Left renal pelvis (tissue), 4 donors: ENCODE data around the gene FNDC10. TPM values are rescaled to one million over a fixed set of nuclear protein-coding genes. Genes with fewer than 3 reads are reported as not detected.

Source experiments
- DNase-seq, 4 donors: peaks; one replicate each; pipeline ENCODE4 v3.0.0-alpha.2; 2013; ENCODE audit warnings: low read depth in 4 of 4, low spot score in 3 of 4
- polyA plus RNA-seq, 4 donors: library from polyadenylated mRNA; unstranded; fragments of 120-200 nt; gene quantifications; one replicate each; pipeline ENCODE4 v1.2.1, GENCODE V29; 2013; ENCODE audit not compliant: insufficient read length in 4 of 4

Gene FNDC10
- polyA plus RNA-seq, 4 donors = 2.5 to 3.9 (median 3.4) TPM

GRCh38 chr1:1551524-1552262 is 48.2 kb downstream of the FNDC10 start:
- no peak for DNase-seq

- no peak for DNase-seq
These were observed 49.1 kb downstream of the FNDC10 start for GRCh38 chr1:1550591-1551432.

GRCh38 chr1:1550087-1550486 is 49.8 kb downstream of the FNDC10 start:
- DNase-seq = no peak

GRCh38 chr1:1548591-1548990 is 51.3 kb downstream of the FNDC10 start:
- no peak for DNase-seq

Other genes with a start within 250 kb of the FNDC10 start
- 100 to 1,000 TPM; 133 to 208 (median 158) TPM for gene MXRA8, start 241.6 kb downstream of the FNDC10 start, polyA plus RNA-seq
- 10 to 100 TPM; 44.3 to 95.3 (median 56.8) TPM for gene AURKAIP1, start 224.9 kb downstream of the FNDC10 start, polyA plus RNA-seq
- 100 to 1,000 TPM; 205 to 377 (median 227) TPM for gene CCNL2, start 200.8 kb downstream of the FNDC10 start, polyA plus RNA-seq
- 100 to 1,000 TPM in 3 of 4 donors, 10 to 100 TPM in 1; 89.3 to 155 (median 113) TPM for gene MRPL20, start 192.8 kb downstream of the FNDC10 start, polyA plus RNA-seq
- 10 to 100 TPM in 1 of 4 donors, 1 to 10 TPM in 3; 1.6 to 23.4 (median 9.1) TPM for gene ANKRD65, start 178.9 kb downstream of the FNDC10 start, polyA plus RNA-seq
- gene VWA1, start 164.4 kb downstream of the FNDC10 start, polyA plus RNA-seq = 10 to 100 TPM; 20.7 to 79.4 (median 48.5) TPM
- 1 to 10 TPM in 3 of 4 donors, under 1 TPM in 1; 0.41 to 4.7 (median 1.9) TPM for gene ATAD3C, start 150.4 kb downstream of the FNDC10 start, polyA plus RNA-seq
- gene ATAD3B, start 128.4 kb downstream of the FNDC10 start, polyA plus RNA-seq = 10 to 100 TPM in 3 of 4 donors, 1 to 10 TPM in 1; 8.4 to 28.1 (median 14.2) TPM
- 10 to 100 TPM; 14.4 to 30.0 (median 19.2) TPM for gene ATAD3A, start 88.0 kb downstream of the FNDC10 start, polyA plus RNA-seq
- gene TMEM240, start 59.5 kb downstream of the FNDC10 start, polyA plus RNA-seq = 1 to 10 TPM; 3.4 to 9.7 (median 6.3) TPM
- 10 to 100 TPM; 77.9 to 93.4 (median 87.3) TPM for gene SSU72, start 25.3 kb downstream of the FNDC10 start, polyA plus RNA-seq
- gene MIB2, start 15.4 kb upstream of the FNDC10 start, polyA plus RNA-seq = 10 to 100 TPM; 26.1 to 84.8 (median 39.5) TPM
- 10 to 100 TPM; 16.5 to 52.1 (median 24.5) TPM for gene MMP23B, start 32.0 kb upstream of the FNDC10 start, polyA plus RNA-seq
- 10 to 100 TPM; 30.1 to 43.8 (median 39.9) TPM for gene CDK11B, start 58.9 kb upstream of the FNDC10 start, polyA plus RNA-seq
- 100 to 1,000 TPM in 1 of 4 donors, 10 to 100 TPM in 3; 65.5 to 107 (median 72.9) TPM for gene SLC35E2B, start 92.7 kb upstream of the FNDC10 start, polyA plus RNA-seq
- gene CDK11A, start 124.2 kb upstream of the FNDC10 start, polyA plus RNA-seq = 10 to 100 TPM; 26.1 to 42.0 (median 30.3) TPM
- 10 to 100 TPM; 39.2 to 59.4 (median 44.3) TPM for gene NADK, start 178.3 kb upstream of the FNDC10 start, polyA plus RNA-seq